H1 (cell line): ENCODE measurements around the gene PCYT1A.

ENCODE experiments used
- CHD1 ChIP-seq: IDR thresholded peaks from 2 replicates; pipeline ENCODE4 v1.6.1; 2012; ENCODE audit warnings: low read depth, low read length, improper control_type of control experiment
- CTBP2 ChIP-seq: IDR thresholded peaks from 2 replicates; pipeline ENCODE4 v1.7.0; 2011; ENCODE audit warnings: borderline replicate concordance, mild to moderate bottlenecking, moderate library complexity, mixed read lengths, low read length; ENCODE audit not compliant: insufficient read depth, insufficient read length
- CTCF ChIP-seq, 3 experiments: IDR thresholded peaks; 1 replicate in 2 of 3; 2 replicates in 1 of 3; pipeline versions ENCODE4 v1.5.1 to v1.6.1; 2011; ENCODE audit warnings: low read length in 3 of 3, mild to moderate bottlenecking in 3 of 3, inconsistent platforms in 2 of 3, low read depth in 1 of 3, moderate library complexity in 1 of 3; ENCODE audit not compliant: insufficient read depth in 1 of 3; ENCODE audit errors: control extremely low read depth in 1 of 3
- EZH2 ChIP-seq: fragments of 200-600 bp; sonication (generic); IDR thresholded peaks from 2 replicates; pipeline ENCODE4 v1.7.1; 2012; ENCODE audit warnings: low read depth, mild to moderate bottlenecking, moderate library complexity, low read length, inconsistent platforms; ENCODE audit not compliant: severe bottlenecking
- GABPA ChIP-seq: IDR thresholded peaks from 2 replicates; pipeline ENCODE4 v1.6.1; 2011; ENCODE audit warnings: mild to moderate bottlenecking, low read length, moderate library complexity, borderline replicate concordance; ENCODE audit not compliant: insufficient read depth
- KDM5A ChIP-seq: fragments of 200-600 bp; IDR thresholded peaks from 2 replicates; pipeline ENCODE4 v1.7.1; 2012; ENCODE audit warnings: mild to moderate bottlenecking, low read length, inconsistent platforms, mixed read lengths
- POLR2A ChIP-seq, 2 experiments: IDR thresholded peaks; 1 replicate in 1 of 2; 2 replicates in 1 of 2; pipeline ENCODE4 v1.6.1; 2011; ENCODE audit warnings: low read depth in 2 of 2, low read length in 2 of 2, mild to moderate bottlenecking in 2 of 2; ENCODE audit errors: control extremely low read depth in 1 of 2
- RFX5 ChIP-seq: IDR thresholded peaks from 2 replicates; pipeline ENCODE4 v1.6.1; 2011; ENCODE audit warnings: low read depth, low read length, improper control_type of control experiment, borderline replicate concordance
- SIN3A ChIP-seq, 2 experiments: IDR thresholded peaks in 1 of 2; conservative IDR thresholded peaks in 1 of 2; 2 replicates each; pipeline ENCODE4 v1.6.1; 2011 to 2012; ENCODE audit warnings: low read length in 2 of 2, improper control_type of control experiment in 1 of 2, low read depth in 1 of 2, mild to moderate bottlenecking in 1 of 2
- SP1 ChIP-seq: IDR thresholded peaks from 2 replicates; pipeline ENCODE4 v1.6.1; 2011; ENCODE audit warnings: low read depth, low read length
- TF ChIP-seq, protein P1 (sequence below): IDR thresholded peaks from 2 replicates; pipeline ENCODE4 v1.6.1; 2011; ENCODE audit warnings: low read depth, mild to moderate bottlenecking, low read length; ENCODE audit not compliant: insufficient read depth

DNA sequence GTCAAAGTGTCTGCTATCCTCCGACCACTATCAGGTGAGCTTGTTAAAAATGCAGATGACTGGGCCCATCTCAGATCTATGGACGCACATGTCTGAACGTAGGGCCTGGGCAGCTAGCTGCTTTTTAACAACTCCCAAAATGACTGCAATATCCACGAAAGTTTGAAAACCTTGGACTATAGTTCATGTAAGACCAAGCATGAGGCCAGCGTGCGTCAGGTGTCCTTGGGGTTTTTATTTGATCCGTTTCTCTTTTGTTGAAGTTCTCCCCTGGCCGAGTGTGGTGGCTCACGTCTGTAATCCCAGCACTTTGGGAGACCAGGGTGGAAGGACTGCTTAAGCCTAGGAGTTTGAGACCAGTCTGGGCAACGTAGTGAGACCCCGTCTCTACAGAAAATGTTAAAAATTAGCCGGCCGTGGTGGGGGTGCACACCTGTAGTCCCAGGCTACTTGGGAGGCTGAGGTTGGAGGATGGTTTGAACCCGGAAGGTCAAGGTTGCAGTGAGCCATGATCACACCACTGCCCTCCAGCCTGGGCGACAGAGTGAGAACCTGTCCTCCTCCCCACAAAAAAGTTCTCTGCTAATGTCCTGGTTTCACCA lies 61.7 kb downstream of the PCYT1A start:
- TF ChIP-seq POLR2A (IDR thresholded peaks at IDR 0.05; ENCODE audit: control extremely low read depth in 1 of 2, low read depth in 2 of 2, low read length in 2 of 2) (no peak), RFX5 (no peak), EZH2 (no peak), SP1 (no peak), KDM5A (no peak), CTBP2 (no peak), CHD1 (no peak), CTCF (IDR thresholded peaks at IDR 0.05; ENCODE audit: control extremely low read depth in 1 of 3, insufficient read depth in 1 of 3, low read depth in 1 of 3, low read length in 3 of 3) (no peak), GABPA (no peak), SIN3A (conservative IDR thresholded peaks at IDR 0.05 in 1 of 2, IDR thresholded peaks at IDR 0.05 in 1 of 2; ENCODE audit: low read depth in 1 of 2, low read length in 2 of 2) (no peak)
- TF ChIP-seq, protein P1, sequence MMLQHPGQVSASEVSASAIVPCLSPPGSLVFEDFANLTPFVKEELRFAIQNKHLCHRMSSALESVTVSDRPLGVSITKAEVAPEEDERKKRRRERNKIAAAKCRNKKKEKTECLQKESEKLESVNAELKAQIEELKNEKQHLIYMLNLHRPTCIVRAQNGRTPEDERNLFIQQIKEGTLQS, result no peak
